ENCODE results near the gene VSIG1. TPM values are rescaled to one million over a fixed set of nuclear protein-coding genes. Genes with fewer than 3 reads are reported as not detected.

VSIG1 gene
- total and polyA plus RNA-seq, 2 of the 13 experiments (the other 11 are each of a cell fraction or from before 2014, with no cell fraction given): 0.01 TPM; not detected in 1

GRCh38 chrX:108091264-108091877, 46.5 kb downstream of the VSIG1 start, which contains the start of the genes ATG4A and PSMD10 (continued):
- TF ChIP-seq CTCF (CRISPR knock-in tag; IDR thresholded peaks at IDR 0.05): no peak; the same call in 1 of the 2 replicates
- no peak for TF ChIP-seq ZNF33B (CRISPR knock-in tag; IDR thresholded peaks at IDR 0.05)
- TF ChIP-seq IKZF4 (CRISPR knock-in tag; IDR thresholded peaks at IDR 0.05; ENCODE audit: borderline replicate concordance, low read depth, not compliant biosample characterization): no peak
- TF ChIP-seq ZBTB33 (CRISPR knock-in tag; IDR thresholded peaks at IDR 0.05): no peak
- TF ChIP-seq ELF1 (CRISPR knock-in tag; IDR thresholded peaks at IDR 0.05): peak; percentile 92
- TF ChIP-seq ZNF3 (CRISPR knock-in tag; IDR thresholded peaks at IDR 0.05): no peak
- no peak for TF ChIP-seq ATF4 (CRISPR knock-in tag; IDR thresholded peaks at IDR 0.05)
- no peak for TF ChIP-seq ZNF558 (CRISPR knock-in tag; IDR thresholded peaks at IDR 0.05; ENCODE audit: borderline replicate concordance)
- peak; percentile 98 for TF ChIP-seq THAP11 (CRISPR knock-in tag; IDR thresholded peaks at IDR 0.05)
- no peak for TF ChIP-seq ZEB1 (IDR thresholded peaks at IDR 0.05; ENCODE audit: insufficient replicate concordance, low read depth)
- peak; percentile 67 for TF ChIP-seq SUZ12 (IDR thresholded peaks at IDR 0.05; ENCODE audit: low read depth, low read length)
- TF ChIP-seq CAMTA2 (CRISPR knock-in tag; IDR thresholded peaks at IDR 0.05; ENCODE audit: borderline replicate concordance): no peak
- TF ChIP-seq MYC (CRISPR knock-in tag; IDR thresholded peaks at IDR 0.05; ENCODE audit: borderline replicate concordance): peak; percentile 27; the same call in 1 of the 2 replicates
- TF ChIP-seq ZNF383 (CRISPR knock-in tag; IDR thresholded peaks at IDR 0.05; ENCODE audit: borderline replicate concordance): no peak
- no peak for TF ChIP-seq SRSF1 (optimal IDR thresholded peaks at IDR 0.05; ENCODE audit: low read depth, low read length)
- TF ChIP-seq HMGXB3 (CRISPR knock-in tag; IDR thresholded peaks at IDR 0.05; ENCODE audit: borderline replicate concordance): peak; percentile 99
- TF ChIP-seq ZNF143 (CRISPR knock-in tag; IDR thresholded peaks at IDR 0.05): peak; percentile 95
- peak; percentile 55; the same call in 1 of the 2 replicates for TF ChIP-seq ZNF501 (CRISPR knock-in tag; IDR thresholded peaks at IDR 0.05)
- TF ChIP-seq ZKSCAN5 (CRISPR knock-in tag; IDR thresholded peaks at IDR 0.05): no peak
- TF ChIP-seq MED13 (CRISPR knock-in tag; IDR thresholded peaks at IDR 0.05): no peak

Measured in HepG2 (cell line).